ENCODE measurements around the gene OR2G6. TPM values are rescaled to one million over a fixed set of nuclear protein-coding genes. Genes with fewer than 3 reads are reported as not detected.
"Not testable (repeated sequence)": the region's sequence is repeated elsewhere in the genome, so short reads cannot be mapped to it uniquely, and the experiment has no call there.

Gene OR2G6
- polyA plus RNA-seq, 1 donor from 2014 or later = not detected

DNA sequence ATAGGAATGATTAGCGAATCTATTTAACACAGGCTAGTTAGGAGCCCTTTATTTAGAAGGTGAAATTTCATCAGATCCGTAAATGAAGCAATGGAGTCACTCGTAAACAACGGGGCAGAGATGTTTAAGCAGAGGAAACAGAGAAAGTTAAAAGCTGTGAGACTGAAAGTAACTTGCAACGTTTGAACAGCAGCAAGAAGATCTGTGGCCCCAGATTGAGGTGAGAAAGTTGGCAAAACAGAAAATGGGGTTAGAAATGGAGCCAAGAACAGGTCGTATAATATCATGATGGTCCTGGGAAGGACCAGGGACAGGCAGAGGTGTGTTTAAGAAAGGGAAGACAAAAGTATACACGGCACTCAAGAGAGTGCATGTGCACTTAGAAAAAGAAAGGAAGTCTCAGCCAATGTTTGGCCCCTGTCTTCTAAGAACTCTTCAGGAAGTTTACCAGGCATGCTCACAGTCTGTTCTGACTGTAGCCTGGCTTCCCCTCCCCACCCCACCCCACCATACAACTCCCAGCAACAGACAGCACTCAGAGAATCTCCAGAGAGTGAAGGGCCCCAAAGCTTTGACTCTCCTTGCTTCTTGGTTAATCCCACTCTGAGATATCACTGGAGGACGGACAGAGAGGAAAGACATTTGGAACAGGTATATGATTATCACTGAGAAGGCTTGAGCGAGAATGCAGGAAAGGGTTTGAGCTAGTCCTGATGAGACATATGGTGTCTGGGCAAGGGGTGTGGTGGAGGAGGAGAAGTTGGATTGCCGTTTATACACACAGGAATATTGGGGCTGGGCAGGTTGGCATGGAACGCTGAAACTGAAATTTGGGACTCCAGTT is 57.9 kb downstream of the OR2G6 start:
- not testable (repeated sequence) for H3K9me2 ChIP-seq (ENCODE audit: insufficient read depth, low read length); H3K27ac ChIP-seq (ENCODE audit: low read length); H3K4me2 ChIP-seq (ENCODE audit: low read length); H3K79me2 ChIP-seq (replicated peaks; ENCODE audit: insufficient read depth, low read length); H4K20me1 ChIP-seq (ENCODE audit: insufficient read depth); H3K36me3 ChIP-seq (ENCODE audit: insufficient read depth, low read length); H2AFZ ChIP-seq (ENCODE audit: low read depth, low read length); H3K27me3 ChIP-seq (ENCODE audit: insufficient read depth, low read depth, low read length); H3K9ac ChIP-seq (ENCODE audit: low read length); H3K4me3 ChIP-seq (ENCODE audit: low read length); H3F3A ChIP-seq (ENCODE audit: insufficient read depth, low read length, poor library complexity, severe bottlenecking); H3K9me3 ChIP-seq (ENCODE audit: low read length)

DNA sequence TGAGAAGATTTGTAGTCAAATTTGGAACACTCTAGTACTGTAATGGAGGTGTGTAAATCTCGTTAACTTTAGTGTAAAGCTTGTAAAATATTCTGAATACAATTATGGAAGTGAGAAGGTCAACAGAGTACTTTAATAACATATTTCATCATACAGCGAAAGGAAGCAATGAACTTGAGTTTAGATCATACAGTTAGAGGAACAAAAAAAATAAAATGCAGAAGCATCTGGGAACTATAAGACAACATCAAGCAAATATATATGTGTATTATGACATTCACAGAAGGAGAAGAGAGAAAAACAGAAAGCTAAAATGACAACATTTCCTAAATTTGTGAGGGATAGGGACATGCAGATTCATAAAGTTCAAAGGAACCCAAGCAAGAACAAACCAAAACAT is 61.2 kb downstream of the OR2G6 start:
- not testable (repeated sequence) for H3K27me3 ChIP-seq (ENCODE audit: insufficient read depth, low read depth, low read length); H3K4me3 ChIP-seq (ENCODE audit: low read length); H3K36me3 ChIP-seq (ENCODE audit: insufficient read depth, low read length); H3K9me2 ChIP-seq (ENCODE audit: insufficient read depth, low read length); H3K4me2 ChIP-seq (ENCODE audit: low read length); H3F3A ChIP-seq (ENCODE audit: insufficient read depth, low read length, poor library complexity, severe bottlenecking); H3K9ac ChIP-seq (ENCODE audit: low read length); H2AFZ ChIP-seq (ENCODE audit: low read depth, low read length); H3K9me3 ChIP-seq (ENCODE audit: low read length); H4K20me1 ChIP-seq (ENCODE audit: insufficient read depth); H3K79me2 ChIP-seq (replicated peaks; ENCODE audit: insufficient read depth, low read length); H3K27ac ChIP-seq (ENCODE audit: low read length)

DNA sequence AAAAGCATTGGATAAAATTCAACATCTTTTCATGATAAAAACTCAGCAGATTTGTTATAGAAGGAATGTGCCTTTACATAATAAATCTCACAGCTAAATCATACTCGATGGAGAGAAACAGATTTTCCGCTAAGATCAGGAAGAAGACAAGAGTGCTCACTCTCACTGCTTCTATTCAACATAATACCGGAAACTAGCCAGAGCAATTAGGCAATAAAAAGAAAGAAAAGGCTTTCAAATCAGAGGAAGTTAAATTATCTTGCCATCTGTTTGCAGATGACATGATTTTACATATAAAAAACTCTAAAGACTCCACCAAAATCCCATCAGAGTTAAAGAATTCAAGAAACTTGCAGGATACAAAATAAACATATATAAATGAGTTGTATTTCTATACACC is 62.9 kb downstream of the OR2G6 start:
- H3K9me3 ChIP-seq (ENCODE audit: low read length); H3K4me3 ChIP-seq (ENCODE audit: low read length); H3F3A ChIP-seq (ENCODE audit: insufficient read depth, low read length, poor library complexity, severe bottlenecking); H3K9ac ChIP-seq (ENCODE audit: low read length); H4K20me1 ChIP-seq (ENCODE audit: insufficient read depth); H3K36me3 ChIP-seq (ENCODE audit: insufficient read depth, low read length); H3K9me2 ChIP-seq (ENCODE audit: insufficient read depth, low read length); H3K27ac ChIP-seq (ENCODE audit: low read length); H3K27me3 ChIP-seq (ENCODE audit: insufficient read depth, low read depth, low read length); H3K79me2 ChIP-seq (replicated peaks; ENCODE audit: insufficient read depth, low read length); H3K4me2 ChIP-seq (ENCODE audit: low read length); H2AFZ ChIP-seq (ENCODE audit: low read depth, low read length): not testable (repeated sequence)

DNA sequence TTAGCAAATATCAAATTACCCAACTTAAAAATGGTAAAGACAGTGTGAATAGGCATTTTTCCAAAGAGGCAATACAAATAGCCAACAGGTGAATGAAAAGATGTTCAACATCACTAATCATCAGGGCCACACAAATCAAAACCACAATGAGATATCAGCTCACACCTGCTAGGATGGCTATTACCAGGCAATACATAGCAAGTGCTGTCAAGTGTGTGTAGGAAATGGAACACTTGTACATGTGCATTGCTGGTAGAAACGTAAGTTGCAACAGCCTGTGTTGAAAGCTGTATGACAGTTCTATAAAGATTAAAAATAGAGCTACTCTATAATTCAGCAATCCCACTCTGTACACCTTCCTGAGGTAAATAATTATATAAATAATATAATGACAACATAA is 64.2 kb downstream of the OR2G6 start:
- not testable (repeated sequence) for H3K36me3 ChIP-seq (ENCODE audit: insufficient read depth, low read length); H3K79me2 ChIP-seq (replicated peaks; ENCODE audit: insufficient read depth, low read length); H3K4me3 ChIP-seq (ENCODE audit: low read length); H3K9me3 ChIP-seq (ENCODE audit: low read length); H3K27ac ChIP-seq (ENCODE audit: low read length); H3K27me3 ChIP-seq (ENCODE audit: insufficient read depth, low read depth, low read length); H4K20me1 ChIP-seq (ENCODE audit: insufficient read depth); H3K9me2 ChIP-seq (ENCODE audit: insufficient read depth, low read length); H3F3A ChIP-seq (ENCODE audit: insufficient read depth, low read length, poor library complexity, severe bottlenecking); H2AFZ ChIP-seq (ENCODE audit: low read depth, low read length); H3K9ac ChIP-seq (ENCODE audit: low read length); H3K4me2 ChIP-seq (ENCODE audit: low read length)

DNA sequence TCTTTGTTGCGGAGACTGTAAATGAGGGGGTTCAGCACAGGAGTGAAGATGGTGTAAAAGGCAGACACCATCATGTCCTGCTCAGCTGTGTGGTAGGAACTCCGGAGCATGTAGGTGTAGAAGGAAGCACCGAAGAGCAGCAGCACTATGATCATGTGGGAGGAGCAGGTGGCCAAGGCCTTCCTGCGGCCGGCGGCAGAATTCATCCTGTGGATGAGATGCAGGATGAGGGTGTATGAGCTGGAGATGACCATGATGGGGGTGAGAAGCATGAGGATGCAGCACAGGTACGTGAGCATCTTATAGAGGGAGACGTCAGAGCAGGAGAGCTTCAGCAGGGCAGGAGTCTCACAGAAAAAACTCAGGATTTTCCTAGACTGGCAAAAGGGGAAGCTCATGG is 66.0 kb downstream of the OR2G6 start:
- not testable (repeated sequence) for H3K9me3 ChIP-seq (ENCODE audit: low read length); H3K79me2 ChIP-seq (replicated peaks; ENCODE audit: insufficient read depth, low read length); H3F3A ChIP-seq (ENCODE audit: insufficient read depth, low read length, poor library complexity, severe bottlenecking); H3K9ac ChIP-seq (ENCODE audit: low read length); H4K20me1 ChIP-seq (ENCODE audit: insufficient read depth); H3K36me3 ChIP-seq (ENCODE audit: insufficient read depth, low read length); H3K9me2 ChIP-seq (ENCODE audit: insufficient read depth, low read length); H3K4me2 ChIP-seq (ENCODE audit: low read length); H3K27me3 ChIP-seq (ENCODE audit: insufficient read depth, low read depth, low read length); H3K4me3 ChIP-seq (ENCODE audit: low read length); H2AFZ ChIP-seq (ENCODE audit: low read depth, low read length); H3K27ac ChIP-seq (ENCODE audit: low read length)

DNA sequence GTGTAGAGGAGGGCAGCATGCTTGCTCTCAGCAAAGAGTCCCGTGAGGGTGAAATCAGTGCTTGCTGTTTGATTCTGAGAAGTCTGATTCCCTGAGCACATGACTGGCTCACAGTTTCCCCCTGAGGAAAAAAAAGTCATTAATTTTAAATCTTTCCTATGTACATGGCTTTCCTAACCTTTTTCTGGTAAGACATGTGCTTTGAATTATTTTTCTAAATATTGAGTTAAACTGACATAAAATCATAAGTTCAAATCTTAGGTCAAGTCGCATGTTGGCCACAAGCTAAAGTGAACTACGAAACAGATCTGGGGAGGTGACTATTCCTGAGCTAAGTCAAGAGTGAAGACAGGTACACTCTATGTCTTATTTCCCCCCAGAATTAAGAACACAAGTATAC is 66.8 kb downstream of the OR2G6 start, which contains the start of gene OR2T34:
TSS of gene OR2T34 (minus strand) at position 101 of the 400 bp plus-strand sequence. CDS start at position 101, 0 bp downstream.
- not testable (repeated sequence) for H3K27me3 ChIP-seq (ENCODE audit: insufficient read depth, low read depth, low read length); H3K27ac ChIP-seq (ENCODE audit: low read length); H3K9me3 ChIP-seq (ENCODE audit: low read length); H3K9ac ChIP-seq (ENCODE audit: low read length); H3K79me2 ChIP-seq (replicated peaks; ENCODE audit: insufficient read depth, low read length); H2AFZ ChIP-seq (ENCODE audit: low read depth, low read length); H4K20me1 ChIP-seq (ENCODE audit: insufficient read depth); H3K9me2 ChIP-seq (ENCODE audit: insufficient read depth, low read length); H3F3A ChIP-seq (ENCODE audit: insufficient read depth, low read length, poor library complexity, severe bottlenecking); H3K36me3 ChIP-seq (ENCODE audit: insufficient read depth, low read length); H3K4me3 ChIP-seq (ENCODE audit: low read length); H3K4me2 ChIP-seq (ENCODE audit: low read length)

Data from neural cell (in vitro differentiated cells).